Thymus (tissue), 11 donors: ENCODE data around the gene ITGB2. TPM values are rescaled to one million over a fixed set of nuclear protein-coding genes. Genes with fewer than 3 reads are reported as not detected.

Experiments used
- DNase-seq, 9 donors: peaks; one replicate each; pipeline ENCODE4 v3.0.0-alpha.2; 2013; ENCODE audit warnings: low spot score in 9 of 9, low read depth in 6 of 9, missing footprints in 1 of 9
- H3K27ac ChIP-seq, 2 donors: one replicate each; pipeline ENCODE4 v1.5.1; 2013; ENCODE audit warnings: control low read depth in 1 of 2, low read depth in 1 of 2, low read length in 1 of 2, mild to moderate bottlenecking in 1 of 2, moderate library complexity in 1 of 2
- H3K27me3 ChIP-seq, 2 donors: one replicate each; pipeline ENCODE4 v1.5.1; 2013; ENCODE audit warnings: low read length in 1 of 2; ENCODE audit not compliant: control insufficient read depth in 2 of 2, insufficient read depth in 1 of 2
- H3K36me3 ChIP-seq, 2 donors: one replicate each; pipeline ENCODE4 v1.5.1; 2013; ENCODE audit warnings: low read length in 1 of 2, mild to moderate bottlenecking in 1 of 2, moderate library complexity in 1 of 2; ENCODE audit not compliant: control insufficient read depth in 2 of 2, insufficient read depth in 2 of 2
- H3K4me1 ChIP-seq, 2 donors: one replicate each; pipeline ENCODE4 v1.5.1; 2013; ENCODE audit warnings: low read length in 2 of 2; ENCODE audit not compliant: control insufficient read depth in 2 of 2, insufficient read depth in 2 of 2
- H3K4me3 ChIP-seq, 2 donors: one replicate each; pipeline ENCODE4 v1.5.1; 2013; ENCODE audit warnings: low read length in 2 of 2, control low read depth in 1 of 2, mild to moderate bottlenecking in 1 of 2
- H3K9me3 ChIP-seq, 2 donors: one replicate each; pipeline ENCODE4 v1.5.1; 2013; ENCODE audit warnings: low read length in 1 of 2, mild to moderate bottlenecking in 1 of 2; ENCODE audit not compliant: control insufficient read depth in 2 of 2, insufficient read depth in 1 of 2
- WGBS: extraction: QIAGEN DNeasy Blood & Tissue Kit; methylation state at CpG from one replicate; pipeline ENCODE4 v1.1.7; 2013; 5-methylcytosine and 5-hydroxymethylcytosine counted together
- polyA plus RNA-seq: library from polyadenylated mRNA; stranded (reverse); fragments of 200-250 nt; gene quantifications from one replicate; pipeline ENCODE4 v1.2.3, GENCODE V29; 2013
- total RNA-seq: library from RNA; stranded (reverse); fragments of 120-200 nt; gene quantifications from one replicate; pipeline ENCODE4 v1.2.4, GENCODE V29; 2013
- donor health status: healthy.

Gene ITGB2
- total and polyA plus RNA-seq, 2 donors = 104 to 134 TPM

DNA sequence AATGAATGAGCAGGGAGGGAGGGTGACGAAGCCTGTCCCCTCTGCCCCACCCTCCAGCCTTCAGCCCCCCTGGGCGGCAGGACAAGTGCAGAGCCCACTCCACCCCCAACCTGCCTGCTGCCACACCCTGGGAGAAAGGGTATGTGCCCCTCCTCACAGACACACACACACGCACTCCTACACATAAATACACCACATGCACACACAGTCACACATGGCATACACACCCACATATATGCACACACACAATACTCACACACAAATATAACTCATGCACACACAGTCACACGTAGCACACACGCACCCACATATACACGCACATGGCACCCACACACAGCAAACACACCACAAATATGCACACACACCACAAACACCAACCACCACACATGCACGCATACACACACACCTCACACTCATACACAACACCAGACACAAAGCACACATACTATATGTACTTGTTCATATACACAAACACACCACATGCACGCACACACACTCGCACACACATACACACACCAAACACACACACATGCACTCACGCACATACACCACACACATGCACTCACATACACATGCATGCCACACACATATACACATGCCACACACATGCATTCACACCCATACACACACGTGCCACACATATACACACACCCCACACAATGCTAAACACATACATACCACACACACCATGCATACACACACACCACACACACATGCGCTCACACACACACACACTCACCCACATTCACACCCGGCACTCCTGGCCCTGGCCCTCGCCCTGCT lies 16.4 kb downstream of the ITGB2 start:
- Histone ChIP-seq H3K4me3 (no peak overlapping the region), H3K9me3 (peaks cover 0 to 3% of the 10 kb centered on the region in 2 donors), H3K4me1 (peaks cover 10 to 26% of the 10 kb centered on the region in 2 donors), H3K27me3 (no peaks in the 10 kb centered on the region), H3K27ac (no peak overlapping the region), H3K36me3 (peaks cover 88 to 92% of the 10 kb centered on the region in 2 donors)
- DNase-seq = no peak
- WGBS = 98% methylated on average over 14 of the region's 14 CpGs

DNA sequence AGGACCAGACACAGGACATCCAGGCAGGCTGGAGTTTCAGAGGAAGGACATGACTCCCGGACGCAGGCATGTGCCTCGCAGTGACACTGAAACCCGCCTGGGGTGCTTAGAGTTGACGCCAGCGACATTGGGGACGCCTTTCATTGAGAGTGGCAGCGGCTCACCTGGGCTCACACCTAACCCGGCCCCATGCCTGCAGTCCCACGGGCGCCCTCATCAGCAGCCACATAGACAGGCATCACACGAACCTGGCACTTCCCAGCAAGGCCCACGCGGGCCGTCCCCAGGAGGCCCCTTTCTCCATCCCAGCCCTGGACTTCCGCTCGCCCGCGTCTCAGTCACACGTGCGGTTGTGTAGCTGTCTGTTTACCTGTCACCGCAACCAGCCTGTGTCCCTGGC lies 17.0 kb downstream of the ITGB2 start:
- no peak for DNase-seq
- no peak overlapping the region for H3K27ac ChIP-seq
- no peaks in the 10 kb centered on the region for H3K27me3 ChIP-seq
- no peaks in the 10 kb centered on the region for H3K9me3 ChIP-seq
- H3K36me3 ChIP-seq = peaks cover 88 to 92% of the 10 kb centered on the region in 2 donors
- no peak overlapping the region for H3K4me3 ChIP-seq
- 98% methylated on average over 22 of the region's 22 CpGs for WGBS
- H3K4me1 ChIP-seq = peaks cover 10 to 20% of the 10 kb centered on the region in 2 donors

DNA sequence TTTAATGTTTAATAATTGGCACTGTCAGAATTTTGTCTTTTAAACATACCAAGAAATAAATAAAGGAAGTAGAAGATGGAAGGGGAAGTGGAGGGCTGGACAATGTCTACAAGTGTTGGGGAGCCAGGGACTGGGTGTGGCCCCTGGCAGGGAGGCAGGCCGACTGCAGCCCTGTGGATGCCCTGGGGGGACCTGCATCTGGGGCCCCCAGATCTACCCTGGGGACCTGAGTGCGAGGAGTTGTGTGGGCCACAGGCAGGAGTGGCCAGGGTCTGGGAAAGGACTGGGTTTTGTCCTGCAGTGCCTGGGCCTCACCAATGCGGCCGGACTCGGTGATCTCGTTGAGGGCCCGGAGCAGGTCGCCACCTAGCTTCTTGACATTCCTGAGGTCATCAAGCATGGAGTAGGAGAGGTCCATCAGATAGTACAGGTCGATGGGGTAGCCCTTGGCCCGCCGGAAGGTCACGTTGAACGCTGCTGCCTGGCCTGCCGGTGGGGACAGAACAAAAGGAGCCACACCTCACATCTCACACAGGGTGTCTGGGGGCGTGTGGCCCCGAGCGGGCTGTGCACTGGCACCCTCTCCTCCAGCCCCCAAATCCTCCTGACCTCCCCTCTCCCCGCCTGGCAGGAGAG lies 17.5 kb downstream of the ITGB2 start:
- Histone ChIP-seq H3K27ac (no peak overlapping the region), H3K9me3 (no peaks in the 10 kb centered on the region), H3K4me1 (peaks cover 10 to 15% of the 10 kb centered on the region in 2 donors), H3K27me3 (no peaks in the 10 kb centered on the region), H3K36me3 (peaks cover 90 to 94% of the 10 kb centered on the region in 2 donors), H3K4me3 (no peak overlapping the region)
- 96% methylated on average over 18 of the region's 18 CpGs for WGBS
- no peak for DNase-seq

DNA sequence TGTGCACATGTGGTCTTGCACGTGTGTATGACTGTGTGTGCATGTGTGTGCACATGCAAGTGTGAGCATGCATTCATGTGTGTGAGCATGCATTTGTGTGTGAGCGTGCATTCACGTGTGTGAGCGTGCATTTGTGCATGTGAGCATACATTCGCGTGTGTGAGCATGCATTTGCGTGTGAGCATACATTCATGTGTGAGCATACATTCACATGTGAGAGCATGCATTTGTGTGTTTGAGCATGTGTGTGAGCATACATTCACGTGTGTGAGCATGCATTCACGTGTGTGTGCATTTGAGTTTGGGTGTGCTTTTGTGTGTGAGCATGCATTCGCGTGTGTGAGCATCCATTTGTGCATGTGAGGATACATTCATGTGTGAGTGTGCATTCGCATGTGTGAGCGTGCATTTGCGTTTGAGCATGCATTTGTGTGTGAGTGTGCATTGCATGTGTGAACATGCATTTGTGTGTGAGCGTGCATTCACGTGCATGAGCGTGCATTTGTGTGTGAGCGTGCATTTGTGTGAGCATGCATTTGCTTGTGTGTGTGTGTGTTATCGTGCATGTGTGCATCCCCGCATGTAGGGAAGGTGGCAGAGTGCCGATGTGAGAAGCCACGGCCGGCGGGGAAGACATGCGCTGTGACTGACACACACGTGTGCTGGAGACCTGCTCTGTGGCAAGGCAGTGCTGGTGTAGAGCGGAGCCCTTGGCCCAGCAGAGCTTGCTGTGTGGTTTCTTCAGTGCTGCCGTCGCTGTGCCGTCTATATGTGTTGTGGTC lies 18.2 kb downstream of the ITGB2 start:
- no peak overlapping the region for H3K27ac ChIP-seq
- H3K4me3 ChIP-seq = no peak overlapping the region
- H3K27me3 ChIP-seq = no peaks in the 10 kb centered on the region
- peaks cover 95 to 96% of the 10 kb centered on the region in 2 donors for H3K36me3 ChIP-seq
- no peaks in the 10 kb centered on the region for H3K9me3 ChIP-seq
- H3K4me1 ChIP-seq = peaks cover 4 to 8% of the 10 kb centered on the region in 2 donors
- DNase-seq = no peak
- 99% methylated on average over 30 of the region's 30 CpGs for WGBS

DNA sequence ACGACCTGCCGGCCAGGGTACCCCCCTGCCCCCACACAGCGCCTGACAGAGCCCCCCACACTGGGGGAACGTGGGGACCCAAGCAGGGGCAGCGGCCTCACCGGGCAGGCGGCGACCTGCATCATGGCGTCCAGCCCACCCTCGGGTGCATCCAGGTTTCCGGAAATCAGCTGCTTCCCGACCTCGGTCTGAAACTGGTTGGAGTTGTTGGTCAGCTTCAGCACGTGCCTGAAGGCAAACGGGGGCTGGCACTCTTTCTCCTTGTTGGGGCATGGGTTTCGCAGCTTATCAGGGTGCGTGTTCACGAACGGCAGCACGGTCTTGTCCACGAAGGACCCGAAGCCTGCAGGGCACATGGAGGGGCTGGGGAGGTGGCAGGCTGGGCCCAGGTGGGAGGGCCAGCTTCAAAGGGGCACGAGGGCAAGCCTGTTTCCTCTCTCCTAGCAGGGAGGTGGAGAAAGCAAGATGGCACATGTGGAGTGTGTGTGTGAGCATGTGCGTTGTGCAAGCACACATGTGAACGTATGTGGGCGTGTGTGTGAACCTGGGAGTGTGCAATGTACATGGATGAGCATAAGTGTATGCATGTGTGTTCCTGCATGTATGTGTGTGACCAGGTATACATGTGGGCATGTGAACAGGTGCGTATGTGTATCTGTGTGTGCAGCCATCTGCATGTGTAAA lies 19.2 kb downstream of the ITGB2 start:
- Histone ChIP-seq H3K4me1 (no peaks in the 10 kb centered on the region), H3K27me3 (no peaks in the 10 kb centered on the region), H3K36me3 (peaks cover 94 to 95% of the 10 kb centered on the region in 2 donors), H3K9me3 (no peaks in the 10 kb centered on the region), H3K27ac (no peak overlapping the region), H3K4me3 (no peak overlapping the region)
- WGBS = 96% methylated on average over 27 of the region's 27 CpGs
- DNase-seq = no peak

DNA sequence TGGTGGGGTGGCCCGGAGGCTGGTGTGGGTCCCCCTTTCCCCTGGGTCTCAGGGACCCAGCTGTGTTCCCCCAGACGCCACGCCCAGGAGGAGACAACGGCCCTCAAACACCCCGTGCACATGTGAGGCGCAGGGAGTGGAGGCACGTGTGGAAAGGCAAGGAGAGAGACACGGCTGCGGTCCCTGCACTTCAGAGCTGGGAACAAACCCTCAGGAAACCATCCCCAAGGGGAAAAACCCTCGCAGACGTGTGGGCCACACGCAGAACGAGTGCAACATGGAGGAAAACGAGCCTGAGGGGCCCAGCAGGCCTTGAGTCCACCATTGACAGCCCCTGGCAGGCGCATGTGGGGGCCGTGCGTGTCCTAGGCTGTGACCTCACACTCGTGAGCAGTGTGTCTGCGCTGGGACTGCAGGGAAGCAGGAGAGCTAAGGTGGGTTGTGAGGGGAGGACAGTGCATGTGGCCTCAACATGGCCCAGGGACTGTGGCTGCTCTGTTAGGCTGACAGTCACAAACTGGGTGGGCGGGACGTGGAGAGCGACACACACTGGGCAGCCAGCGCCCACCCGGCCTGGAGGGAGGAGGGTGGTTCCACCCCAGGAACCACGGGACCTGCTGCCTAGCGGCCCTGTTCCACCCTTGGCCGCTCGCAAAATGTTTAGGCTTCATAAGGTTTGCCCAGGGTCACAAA lies 20.0 kb downstream of the ITGB2 start:
- DNase-seq = no peak
- WGBS = 97% methylated on average over 28 of the region's 28 CpGs
- H3K4me1 ChIP-seq = no peaks in the 10 kb centered on the region
- no peak overlapping the region for H3K27ac ChIP-seq
- H3K27me3 ChIP-seq = no peaks in the 10 kb centered on the region
- H3K36me3 ChIP-seq = peaks cover 95 to 96% of the 10 kb centered on the region in 2 donors
- peaks cover 0 to 2% of the 10 kb centered on the region in 2 donors for H3K9me3 ChIP-seq
- H3K4me3 ChIP-seq = no peak overlapping the region

DNA sequence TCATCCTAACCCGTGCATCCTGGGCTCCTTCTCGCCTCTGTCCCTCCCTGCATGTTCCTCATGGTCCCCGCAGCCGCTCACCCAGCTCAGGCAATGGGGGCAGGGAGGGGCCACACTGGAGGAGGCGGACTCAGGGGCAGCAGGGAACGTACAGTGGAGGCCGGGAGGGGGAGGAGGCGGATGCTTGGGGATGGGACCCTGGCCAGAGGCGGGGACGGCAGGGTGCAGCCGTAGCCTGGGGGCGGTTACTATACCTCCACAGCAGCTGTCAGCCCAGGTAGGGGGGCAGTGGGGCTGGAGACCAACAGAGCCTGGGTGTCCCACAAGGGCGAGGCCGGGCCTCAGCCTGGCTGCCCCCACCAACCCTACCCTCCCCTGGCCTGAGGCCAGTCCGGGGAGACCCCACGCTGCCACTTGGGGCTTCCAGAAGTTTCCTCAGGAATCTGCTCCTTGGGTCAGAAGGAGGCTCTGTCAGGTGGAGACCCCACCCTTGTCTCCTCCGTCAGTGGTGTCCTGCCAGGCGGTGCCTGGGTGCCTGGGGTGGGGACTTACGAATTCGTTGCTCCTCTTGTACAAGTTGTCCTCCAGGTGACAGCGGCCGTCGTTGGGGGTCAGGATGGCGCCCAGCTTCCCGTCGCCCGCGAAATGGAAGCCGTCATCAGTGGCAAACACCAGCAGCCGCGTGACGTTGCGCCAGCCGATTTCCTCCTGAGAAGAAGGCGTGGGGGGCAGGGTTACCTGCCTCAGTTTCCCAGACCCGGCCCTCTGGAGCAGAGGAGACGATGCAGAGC lies 20.7 kb downstream of the ITGB2 start:
- peaks cover 0 to 2% of the 10 kb centered on the region in 2 donors for H3K9me3 ChIP-seq
- WGBS = 98% methylated on average over 37 of the region's 37 CpGs
- H3K36me3 ChIP-seq = peaks cover 88 to 90% of the 10 kb centered on the region in 2 donors
- no peaks in the 10 kb centered on the region for H3K4me1 ChIP-seq
- H3K27me3 ChIP-seq = no peaks in the 10 kb centered on the region
- H3K4me3 ChIP-seq = no peak overlapping the region
- DNase-seq = no peak
- H3K27ac ChIP-seq = no peak overlapping the region
